OCI-LY3 (cell line): ENCODE measurements around the gene N4BP2L2.
A peak's percentile ranks its signal among the peaks of the same experiment; 100 is the strongest.

Experiments used
- H2AFZ ChIP-seq: fragments of 200-600, 300-600 bp; shearing (Covaris generic); 2 replicates; pipeline ENCODE4 v1.6.0; 2014; ENCODE audit warnings: antibody characterized with exemption, low read depth, low read length
- H3K27ac ChIP-seq: fragments of 200-600, 300-600 bp; sonication (generic); 2 replicates; pipeline ENCODE4 v1.5.1; 2014; ENCODE audit warnings: mild to moderate bottlenecking, low read length, moderate library complexity, mixed read lengths
- H3K27me3 ChIP-seq: fragments of 200-600, 300-600 bp; sonication (generic); 2 replicates; pipeline ENCODE4 v1.6.1; 2014; ENCODE audit warnings: low read depth, low read length, mixed read lengths
- H3K36me3 ChIP-seq: fragments of 200-600, 300-600 bp; sonication (generic); replicated peaks from 2 replicates; pipeline ENCODE3; 2014; ENCODE audit warnings: low read depth, low read length, mixed read lengths
- H3K4me1 ChIP-seq: fragments of 300-600, 200-600 bp; sonication (generic); 2 replicates; pipeline ENCODE4 v1.6.1; 2014; ENCODE audit warnings: low read length, mixed read lengths
- H3K4me2 ChIP-seq: fragments of 200-600, 300-600 bp; sonication (generic); 2 replicates; pipeline ENCODE4 v1.6.1; 2014; ENCODE audit warnings: low read length, mixed read lengths
- H3K4me3 ChIP-seq: fragments of 300-600, 200-600 bp; sonication (generic); 2 replicates; pipeline ENCODE4 v1.5.1; 2014; ENCODE audit warnings: antibody characterized with exemption, mild to moderate bottlenecking, low read length, moderate library complexity
- H3K79me2 ChIP-seq: fragments of 300-600, 200-600 bp; shearing (Covaris generic); 2 replicates; pipeline ENCODE4 v1.6.1; 2014; ENCODE audit warnings: mild to moderate bottlenecking, low read length, mixed read lengths
- H3K9ac ChIP-seq: fragments of 300-600, 200-600 bp; shearing (Covaris generic); 2 replicates; pipeline ENCODE4 v1.6.0; 2014; ENCODE audit warnings: mild to moderate bottlenecking, low read length, moderate library complexity
- H3K9me3 ChIP-seq: fragments of 200-600, 300-600 bp; shearing (Covaris generic); 2 replicates; pipeline ENCODE4 v1.6.1; 2014; ENCODE audit warnings: low read length, mixed read lengths; ENCODE audit not compliant: insufficient read depth
- H4K20me1 ChIP-seq: fragments of 200-600, 300-600 bp; sonication (generic); 2 replicates; pipeline ENCODE4 v1.6.1; 2016; ENCODE audit warnings: low read length, mixed read lengths; ENCODE audit not compliant: insufficient read depth
- EZH2phosphoT487 ChIP-seq: fragments of 200-600 bp; shearing (Covaris generic); IDR thresholded peaks from 2 replicates; pipeline ENCODE4 v1.6.1; 2018; ENCODE audit warnings: antibody characterized with exemption, mixed run types, low read depth
- TF ChIP-seq, protein P1 (sequence below): fragments of 200-600, 300-600 bp; sonication (generic); IDR thresholded peaks from 2 replicates; pipeline ENCODE4 v1.5.1; 2014; ENCODE audit warnings: antibody characterized with exemption, low read length, low read depth

N4BP2L2 gene

DNA sequence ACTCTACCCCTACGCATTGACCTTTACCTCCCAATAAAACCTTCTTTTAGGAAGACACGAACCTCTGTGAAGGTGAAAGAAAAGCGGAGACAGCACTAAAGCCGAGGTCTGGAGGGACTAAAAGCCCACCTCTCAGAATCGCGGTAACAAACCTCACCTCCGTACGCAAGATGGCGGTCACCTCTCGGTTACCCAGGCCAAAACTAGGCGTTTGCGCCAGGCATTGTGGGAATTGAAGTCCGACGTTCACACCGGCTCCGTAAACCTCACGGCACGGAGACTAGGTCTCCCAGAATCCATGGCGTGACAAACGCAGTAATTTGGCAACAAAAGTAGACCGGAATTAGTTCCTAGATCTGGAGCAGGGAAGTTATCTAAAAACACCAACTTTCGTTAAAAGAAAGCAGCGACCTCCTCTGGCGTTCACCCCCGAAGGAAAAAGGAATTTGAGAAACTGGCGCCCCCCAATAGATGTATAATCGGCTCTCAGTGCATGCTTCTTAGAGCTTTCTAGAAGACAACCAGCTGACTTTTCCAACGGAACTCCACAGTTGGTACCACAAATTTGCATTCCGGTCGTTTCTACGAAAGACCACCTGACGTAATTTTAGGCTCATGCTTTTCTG, at the start of gene N4BP2L2:
N4BP2L2 (minus strand) TSS at position 175 of the 626 bp plus-strand sequence. CDS start 1,768 bp downstream, outside the sequence.
- Histone ChIP-seq H3K9ac (peak within 1 kb of the TSS; percentile 85), H3K4me3 (peak within 1 kb of the TSS; percentile 89), H3K79me2 (peaks cover 47% of the 10 kb centered on the region), H3K9me3 (no peaks in the 10 kb centered on the region), H3K4me2 (peak within 1 kb of the TSS; percentile 85), H2AFZ (peak within 1 kb of the TSS; percentile 99), H3K27me3 (no peaks in the 10 kb centered on the region), H4K20me1 (peaks cover 1% of the 10 kb centered on the region; the same call in 1 of the 2 replicates), H3K36me3 (peaks cover 33% of the 10 kb centered on the region), H3K27ac (peak within 1 kb of the TSS; percentile 90), H3K4me1 (peaks cover 16% of the 10 kb centered on the region)
- TF ChIP-seq, protein P1, sequence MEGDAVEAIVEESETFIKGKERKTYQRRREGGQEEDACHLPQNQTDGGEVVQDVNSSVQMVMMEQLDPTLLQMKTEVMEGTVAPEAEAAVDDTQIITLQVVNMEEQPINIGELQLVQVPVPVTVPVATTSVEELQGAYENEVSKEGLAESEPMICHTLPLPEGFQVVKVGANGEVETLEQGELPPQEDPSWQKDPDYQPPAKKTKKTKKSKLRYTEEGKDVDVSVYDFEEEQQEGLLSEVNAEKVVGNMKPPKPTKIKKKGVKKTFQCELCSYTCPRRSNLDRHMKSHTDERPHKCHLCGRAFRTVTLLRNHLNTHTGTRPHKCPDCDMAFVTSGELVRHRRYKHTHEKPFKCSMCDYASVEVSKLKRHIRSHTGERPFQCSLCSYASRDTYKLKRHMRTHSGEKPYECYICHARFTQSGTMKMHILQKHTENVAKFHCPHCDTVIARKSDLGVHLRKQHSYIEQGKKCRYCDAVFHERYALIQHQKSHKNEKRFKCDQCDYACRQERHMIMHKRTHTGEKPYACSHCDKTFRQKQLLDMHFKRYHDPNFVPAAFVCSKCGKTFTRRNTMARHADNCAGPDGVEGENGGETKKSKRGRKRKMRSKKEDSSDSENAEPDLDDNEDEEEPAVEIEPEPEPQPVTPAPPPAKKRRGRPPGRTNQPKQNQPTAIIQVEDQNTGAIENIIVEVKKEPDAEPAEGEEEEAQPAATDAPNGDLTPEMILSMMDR = peak; percentile 55
- no peak for TF ChIP-seq EZH2phosphoT487

DNA sequence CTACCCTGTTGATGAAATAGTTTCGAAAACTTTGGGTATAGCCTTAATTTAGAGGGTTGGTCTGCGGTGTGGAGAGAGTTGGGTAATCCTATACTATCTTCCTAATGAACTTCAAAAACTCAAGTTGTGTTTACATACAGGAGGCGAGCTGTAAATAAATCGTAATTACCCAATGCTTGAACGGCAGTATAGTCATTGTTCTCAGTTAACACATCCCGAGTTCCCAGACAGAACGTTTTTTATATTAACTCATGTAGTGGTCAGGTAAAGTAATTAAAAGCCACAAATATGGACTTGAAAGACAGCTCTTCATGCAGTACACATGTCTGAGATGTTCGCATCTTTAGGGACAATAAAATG, 49.2 kb upstream of the N4BP2L2 start:
- Histone ChIP-seq H3K36me3 (no peaks in the 10 kb centered on the region), H3K27me3 (peaks cover 5% of the 10 kb centered on the region; the same call in 1 of the 2 replicates), H4K20me1 (peaks cover 44% of the 10 kb centered on the region), H3K4me3 (peak overlapping the region; percentile 90), H3K27ac (peak overlapping the region; percentile 57; the same call in 1 of the 2 replicates), H3K79me2 (peaks cover 59% of the 10 kb centered on the region), H2AFZ (no peak overlapping the region), H3K4me1 (peaks cover 22% of the 10 kb centered on the region), H3K9ac (peak overlapping the region; percentile 77), H3K9me3 (no peaks in the 10 kb centered on the region), H3K4me2 (peak overlapping the region; percentile 86)
- TF ChIP-seq, protein P1 = no peak
- TF ChIP-seq EZH2phosphoT487 = no peak

DNA sequence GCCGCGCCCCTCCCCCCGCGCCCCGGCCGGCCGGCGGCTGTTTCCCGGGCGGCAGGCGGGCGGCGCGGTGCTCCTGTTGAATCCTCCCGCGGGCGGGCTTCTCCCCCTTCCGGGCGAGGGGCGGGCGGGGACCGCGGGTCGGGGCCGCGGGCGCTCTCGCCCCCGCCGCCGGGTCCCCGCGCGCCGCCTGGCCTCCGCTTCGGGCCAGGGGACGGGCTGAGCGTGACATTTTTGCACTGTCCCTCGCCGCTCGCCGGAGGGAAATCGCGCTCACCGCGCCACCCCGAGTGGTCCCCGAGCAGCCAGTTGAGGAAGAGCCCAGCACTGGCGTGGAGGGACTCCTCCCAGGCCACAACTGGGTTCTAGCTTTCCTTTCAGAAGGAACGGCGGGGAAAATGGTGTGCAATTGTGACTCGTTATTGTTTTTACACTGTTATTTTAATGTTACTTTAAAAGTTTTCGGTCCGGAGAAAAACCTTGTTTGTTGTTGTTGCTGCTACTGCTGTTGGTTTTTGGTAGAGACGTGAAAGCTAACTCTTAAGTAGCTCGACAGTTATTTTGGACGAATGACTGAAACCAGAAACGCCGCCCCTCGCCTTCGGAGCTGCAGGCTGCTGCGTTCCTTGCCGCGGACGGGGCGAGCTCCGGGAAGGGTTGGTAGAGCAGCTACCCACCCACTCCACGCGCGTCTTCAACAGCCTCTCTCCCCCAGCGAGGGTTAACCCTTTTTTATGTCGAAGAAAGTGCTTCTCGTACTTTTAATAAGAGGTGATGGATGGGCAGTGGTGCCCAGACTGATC, 48.6 kb upstream of the N4BP2L2 start:
- H3K27ac ChIP-seq = peak overlapping the region; percentile 57
- peaks cover 39% of the 10 kb centered on the region for H4K20me1 ChIP-seq
- H3K4me2 ChIP-seq = peak overlapping the region; percentile 86
- H3K9ac ChIP-seq = peak overlapping the region; percentile 77
- peaks cover 5% of the 10 kb centered on the region; the same call in 1 of the 2 replicates for H3K27me3 ChIP-seq
- H3K4me1 ChIP-seq = peaks cover 22% of the 10 kb centered on the region
- H3K9me3 ChIP-seq = no peaks in the 10 kb centered on the region
- no peaks in the 10 kb centered on the region for H3K36me3 ChIP-seq
- H3K79me2 ChIP-seq = peaks cover 53% of the 10 kb centered on the region
- H2AFZ ChIP-seq = peak overlapping the region; percentile 48; the same call in 1 of the 2 replicates
- peak overlapping the region; percentile 90 for H3K4me3 ChIP-seq
- TF ChIP-seq, protein P1 = no peak

DNA sequence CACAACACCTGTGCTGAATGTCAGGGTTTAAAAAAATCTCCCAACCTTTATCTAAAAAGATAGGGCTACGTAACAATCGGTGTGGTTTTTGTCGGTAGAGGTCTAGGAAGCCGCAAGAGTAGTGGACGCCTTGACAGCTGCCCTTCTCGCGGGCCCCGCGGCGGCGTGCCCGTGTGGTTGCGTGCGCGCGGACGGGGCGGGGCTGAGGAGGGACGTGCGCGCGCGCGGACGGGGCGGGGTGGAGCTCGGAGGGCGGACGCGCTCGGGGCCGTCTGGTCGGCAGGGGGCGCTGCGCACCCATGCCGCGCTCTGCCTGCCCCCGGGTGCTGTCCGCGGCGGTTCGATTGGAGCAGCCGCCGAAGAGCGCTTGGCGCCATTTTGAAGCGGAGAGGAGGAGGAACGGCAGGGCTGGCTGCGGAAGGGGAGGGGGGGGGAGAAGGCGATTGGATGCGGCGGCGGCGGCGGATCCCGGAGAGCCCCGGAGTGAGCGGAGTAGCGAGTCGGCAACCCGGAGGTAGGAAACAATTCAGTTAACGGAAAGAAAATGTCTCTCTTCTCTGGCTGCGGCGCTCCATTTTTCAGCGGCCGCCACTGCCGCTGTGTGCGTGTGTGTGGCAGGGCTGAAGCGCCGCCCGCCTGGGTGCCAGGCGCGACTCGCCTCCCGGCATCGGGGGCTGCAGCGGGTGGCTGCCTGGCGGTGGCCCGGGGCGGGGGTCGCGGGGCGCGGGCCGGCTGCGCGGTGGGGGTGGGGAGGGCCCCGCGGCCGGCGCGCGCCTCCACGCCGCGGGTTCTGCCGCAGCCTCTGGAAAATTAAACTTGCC, 47.7 kb upstream of the N4BP2L2 start, which contains the start of gene PDS5B:
PDS5B (plus strand) TSS at position 373 of the 821 bp plus-strand sequence. CDS start 62,321 bp downstream, outside the sequence.
- Histone ChIP-seq H3K27ac (peak within 1 kb of the TSS; percentile 88), H3K9ac (peak within 1 kb of the TSS; percentile 94), H3K27me3 (peaks cover 5% of the 10 kb centered on the region; the same call in 1 of the 2 replicates), H3K36me3 (no peaks in the 10 kb centered on the region), H3K79me2 (peaks cover 44% of the 10 kb centered on the region), H3K4me1 (peaks cover 22% of the 10 kb centered on the region), H2AFZ (peak within 1 kb of the TSS; percentile 87), H4K20me1 (peaks cover 31% of the 10 kb centered on the region), H3K4me3 (peak within 1 kb of the TSS; percentile 90), H3K9me3 (no peaks in the 10 kb centered on the region), H3K4me2 (peak within 1 kb of the TSS; percentile 89)
- no peak for TF ChIP-seq EZH2phosphoT487
- TF ChIP-seq, protein P1 = peak; percentile 83
